Fibroblast of mammary gland (primary cell): ENCODE data around the gene ECT2.
A peak's percentile ranks its signal among the peaks of the same experiment; 100 is the strongest.

ENCODE experiments used
- DNase-seq: peaks from one replicate; pipeline ENCODE4 v3.0.0-alpha.2; 2010; ENCODE audit warnings: low read depth
- H3K4me3 ChIP-seq: 2 replicates; pipeline ENCODE4 v1.5.1; 2011; ENCODE audit warnings: low read depth, mild to moderate bottlenecking, low read length, moderate library complexity; ENCODE audit not compliant: control insufficient read depth
- TF ChIP-seq, protein P1 (sequence below): conservative IDR thresholded peaks from 2 replicates; pipeline ENCODE4 v1.5.1; 2011; ENCODE audit warnings: low read depth, low read length, inconsistent platforms; ENCODE audit not compliant: control insufficient read depth, insufficient read depth

Gene ECT2

GRCh38 chr3:172839679-172840078 is 89.2 kb downstream of the ECT2 start:
- TF ChIP-seq, protein P1, sequence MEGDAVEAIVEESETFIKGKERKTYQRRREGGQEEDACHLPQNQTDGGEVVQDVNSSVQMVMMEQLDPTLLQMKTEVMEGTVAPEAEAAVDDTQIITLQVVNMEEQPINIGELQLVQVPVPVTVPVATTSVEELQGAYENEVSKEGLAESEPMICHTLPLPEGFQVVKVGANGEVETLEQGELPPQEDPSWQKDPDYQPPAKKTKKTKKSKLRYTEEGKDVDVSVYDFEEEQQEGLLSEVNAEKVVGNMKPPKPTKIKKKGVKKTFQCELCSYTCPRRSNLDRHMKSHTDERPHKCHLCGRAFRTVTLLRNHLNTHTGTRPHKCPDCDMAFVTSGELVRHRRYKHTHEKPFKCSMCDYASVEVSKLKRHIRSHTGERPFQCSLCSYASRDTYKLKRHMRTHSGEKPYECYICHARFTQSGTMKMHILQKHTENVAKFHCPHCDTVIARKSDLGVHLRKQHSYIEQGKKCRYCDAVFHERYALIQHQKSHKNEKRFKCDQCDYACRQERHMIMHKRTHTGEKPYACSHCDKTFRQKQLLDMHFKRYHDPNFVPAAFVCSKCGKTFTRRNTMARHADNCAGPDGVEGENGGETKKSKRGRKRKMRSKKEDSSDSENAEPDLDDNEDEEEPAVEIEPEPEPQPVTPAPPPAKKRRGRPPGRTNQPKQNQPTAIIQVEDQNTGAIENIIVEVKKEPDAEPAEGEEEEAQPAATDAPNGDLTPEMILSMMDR: no peak
- no peak for DNase-seq
- no peak overlapping the region for H3K4me3 ChIP-seq

- no peak for DNase-seq
- H3K4me3 ChIP-seq: no peak overlapping the region
- TF ChIP-seq, protein P1: no peak
Observed at GRCh38 chr3:172840463-172840862, 89.9 kb downstream of the ECT2 start.

DNA sequence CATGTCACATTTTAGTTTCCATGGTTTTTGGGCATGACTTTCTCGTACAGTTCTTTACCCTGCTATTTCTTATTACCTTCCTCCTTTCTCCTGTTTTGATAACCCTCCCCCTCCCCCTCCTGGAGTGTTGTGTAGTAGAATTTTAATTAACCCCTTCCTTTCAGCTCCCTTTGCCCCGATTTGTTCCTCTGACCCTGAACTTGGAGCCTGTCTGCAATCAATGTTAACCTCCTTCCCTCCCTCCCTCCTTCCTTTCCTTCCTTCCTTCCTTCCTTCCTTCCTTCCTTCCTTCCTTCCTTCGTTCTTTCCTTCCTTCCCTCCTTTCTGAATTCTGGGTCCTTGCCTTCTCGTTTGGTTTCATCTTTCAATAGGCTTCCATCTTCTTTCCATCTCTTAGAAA is 90.4 kb downstream of the ECT2 start:
- no peak for DNase-seq
- TF ChIP-seq, protein P1: no peak
- no peak overlapping the region for H3K4me3 ChIP-seq

- TF ChIP-seq, protein P1: no peak
- no peak overlapping the region for H3K4me3 ChIP-seq
- DNase-seq: no peak
Observed at GRCh38 chr3:172844428-172844827, 93.9 kb downstream of the ECT2 start.

DNA sequence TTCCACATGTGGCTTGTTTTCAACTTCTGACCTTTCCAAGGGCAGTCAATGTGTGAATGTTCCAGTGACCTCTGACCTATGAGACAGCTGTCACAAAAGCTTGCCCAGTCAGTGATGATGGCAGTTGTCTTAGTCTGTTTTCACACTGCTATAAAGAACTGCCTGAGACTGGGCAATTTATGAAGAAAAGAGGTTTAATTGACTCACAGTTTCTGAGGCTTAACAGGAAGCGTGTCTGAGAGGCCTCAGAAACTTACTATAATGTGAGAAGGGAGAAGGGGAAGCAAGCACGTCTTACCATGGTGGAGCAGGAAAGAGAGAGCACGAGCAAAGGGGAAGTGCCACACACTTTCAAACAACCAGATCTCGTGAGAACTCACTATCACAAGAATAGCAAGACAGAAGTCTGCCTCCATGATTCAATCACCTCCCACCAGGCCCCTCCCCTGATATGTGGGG is 95.6 kb downstream of the ECT2 start:
- no peak for DNase-seq
- no peak overlapping the region for H3K4me3 ChIP-seq
- TF ChIP-seq, protein P1: no peak

DNA sequence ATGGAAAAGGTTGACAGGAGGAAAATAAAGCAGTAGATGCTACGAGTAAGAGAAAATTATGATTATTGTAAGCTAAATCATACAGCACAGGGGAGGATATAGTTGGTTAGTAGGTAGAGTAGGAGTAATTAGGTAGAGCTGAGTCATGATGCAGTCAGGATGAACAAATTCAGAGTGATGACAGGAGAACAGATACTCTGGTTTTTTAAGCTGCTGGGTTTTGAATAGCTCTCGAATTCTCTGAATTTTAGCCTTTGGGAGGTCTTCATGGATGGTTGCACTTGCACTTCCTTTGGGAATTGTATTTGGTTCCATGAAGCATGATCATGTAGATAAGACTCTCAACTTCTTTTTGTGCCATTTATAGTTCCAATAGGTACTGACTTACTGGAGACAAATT is 96.2 kb downstream of the ECT2 start:
- no peak overlapping the region for H3K4me3 ChIP-seq
- TF ChIP-seq, protein P1: no peak
- DNase-seq: peak; percentile 27

GRCh38 chr3:172847292-172847691 is 96.8 kb downstream of the ECT2 start:
- H3K4me3 ChIP-seq: no peak overlapping the region
- DNase-seq: no peak
- TF ChIP-seq, protein P1: no peak
